K562 (cell line): ENCODE measurements around the gene JAKMIP1. TPM values are rescaled to one million over a fixed set of nuclear protein-coding genes. Genes with fewer than 3 reads are reported as not detected.

Experiments
- ATAC-seq: fragments of 200-7000 bp; cut with Tn5 transposase; 3 replicates; pipeline ENCODE4 v1.9.1; 2020; ENCODE audit warnings: moderate library complexity
- BruUV-seq: library from RNA; stranded (reverse); fragments of 400-500 nt; replicated peaks from 2 replicates; lab custom pipeline; 2021; lab: Mats Ljungman, UMichigan
- CTCF ChIA-PET: fragments of 300-600 bp; formaldehyde crosslinking; extraction: SDS; loops from one replicate; lab custom pipeline; 2021; ENCODE audit warnings: low intra/inter-chr PET ratio; lab: Yijun Ruan, JAX
- POLR2A ChIA-PET: fragments of 300-600, 350-650 bp; sonication (Branson Sonifier 250); formaldehyde crosslinking; extraction: SDS; loops from one replicate; lab custom pipeline; 2021; ENCODE audit warnings: antibody characterized with exemption, inconsistent platforms; lab: Yijun Ruan, JAX
- DNase-seq, 4 experiments: peaks; one replicate each; pipeline versions ENCODE4 v3.0.0 to v3.0.0-alpha.2; 2011 to 2018; ENCODE audit warnings: low spot score in 3 of 4, mixed read lengths in 3 of 4; ENCODE audit errors: extremely low read depth in 1 of 4
- FAIRE-seq: peaks from 2 replicates; lab custom pipeline; 2011; peaks lifted over from hg19 to GRCh38; lab: Jason Lieb, UNC
- H2AFZ ChIP-seq: 2 replicates; pipeline ENCODE4 v1.6.0; 2011; ENCODE audit warnings: low read depth, low read length, control low read depth, inconsistent platforms
- H3K27ac ChIP-seq: fragments of 200-600 bp; 3 replicates; pipeline ENCODE4 v1.8.0; 2011; ENCODE audit warnings: low read depth, mild to moderate bottlenecking, control low read depth, inconsistent platforms, low read length, moderate library complexity, mixed read lengths; ENCODE audit errors: extremely low read depth
- H3K27me3 ChIP-seq, 2 experiments: fragments of 300-600 bp in 1 of 2; 2 replicates in 1 of 2; 3 replicates in 1 of 2; pipeline versions ENCODE4 v1.6.0 to v1.8.0; 2011; ENCODE audit warnings: inconsistent platforms in 2 of 2, low read length in 2 of 2, mild to moderate bottlenecking in 1 of 2, mixed read lengths in 1 of 2, moderate library complexity in 1 of 2; ENCODE audit not compliant: control insufficient read depth in 2 of 2, insufficient read depth in 2 of 2
- H3K36me3 ChIP-seq: fragments of 300-600 bp; 3 replicates; pipeline ENCODE4 v1.8.0; 2011; ENCODE audit warnings: mild to moderate bottlenecking, low read length, inconsistent platforms; ENCODE audit not compliant: control insufficient read depth, insufficient read depth
- H3K4me1 ChIP-seq, 2 experiments: fragments of 200-600 bp in 1 of 2; replicated peaks in 1 of 2; 2 replicates in 1 of 2; 3 replicates in 1 of 2; pipeline versions ENCODE4 v1.5.1 to v1.8.0; 2011; ENCODE audit warnings: inconsistent platforms in 2 of 2, low read length in 2 of 2, mild to moderate bottlenecking in 1 of 2, mixed read lengths in 1 of 2, moderate library complexity in 1 of 2; ENCODE audit not compliant: control insufficient read depth in 2 of 2, insufficient read depth in 2 of 2
- H3K4me2 ChIP-seq: 2 replicates; pipeline ENCODE4 v1.6.1; 2011; ENCODE audit warnings: low read length, control low read depth, inconsistent platforms, mixed read lengths; ENCODE audit not compliant: insufficient read depth
- H3K4me3 ChIP-seq: fragments of 200-600 bp; sonication (generic), shearing (Covaris generic); 2 replicates; pipeline ENCODE4 v1.5.1; 2016; ENCODE audit warnings: control low read depth, inconsistent platforms
- H3K79me2 ChIP-seq: fragments of 200-600 bp; 3 replicates; pipeline ENCODE4 v1.8.0; 2011; ENCODE audit warnings: low read length, inconsistent platforms; ENCODE audit not compliant: control insufficient read depth, insufficient read depth
- H3K9ac ChIP-seq, 2 experiments: 2 replicates each; pipeline versions ENCODE4 v1.6.0 to v1.6.1; 2011; ENCODE audit warnings: low read depth in 2 of 2, low read length in 2 of 2, control low read depth in 1 of 2, inconsistent platforms in 1 of 2, mild to moderate bottlenecking in 1 of 2, mixed read lengths in 1 of 2; ENCODE audit not compliant: insufficient read depth in 1 of 2
- H3K9me1 ChIP-seq: one replicate; pipeline ENCODE4 v1.6.0; 2011; ENCODE audit warnings: inconsistent platforms, mild to moderate bottlenecking, low read length, moderate library complexity; ENCODE audit not compliant: control insufficient read depth, insufficient read depth
- H3K9me3 ChIP-seq: replicated peaks from 2 replicates; pipeline ENCODE4 v1.5.1; 2011; ENCODE audit warnings: low read depth, low read length, inconsistent platforms; ENCODE audit not compliant: control insufficient read depth, insufficient read depth
- H4K20me1 ChIP-seq: replicated peaks from 2 replicates; pipeline ENCODE4 v1.6.1; 2011; ENCODE audit warnings: low read length, inconsistent platforms, mixed read lengths; ENCODE audit not compliant: control insufficient read depth, insufficient read depth
- FOXP1 ChIP-seq: sonication (generic); formaldehyde crosslinking; IDR thresholded peaks from 2 replicates; pipeline ENCODE4 v1.8.0; 2022; ENCODE audit warnings: mild to moderate bottlenecking, missing genetic modification reagents
- SMARCB1 ChIP-seq: IDR thresholded peaks from 2 replicates; pipeline ENCODE4 v1.6.1; 2011; ENCODE audit warnings: improper control_type of control experiment, low read depth; ENCODE audit not compliant: insufficient read length
- ZEB2 ChIP-seq: fragments of 450-650 bp; IDR thresholded peaks from 2 replicates; pipeline ENCODE4 v1.6.1; 2016
- WGBS: fragments of 100-300 bp; shearing (Covaris generic); methylation state at CpG from one replicate; pipeline ENCODE4 v1.1.6; 2016; ENCODE audit warnings: low coverage, mixed read lengths; ENCODE audit not compliant: insufficient coverage; ENCODE audit errors: missing lambda C conversion rate; 5-methylcytosine and 5-hydroxymethylcytosine counted together
- in situ Hi-C: fragments of 300-500 bp; cut with MboI; formaldehyde crosslinking; loops from 4 replicates; pipeline ENCODE4 v1.15.0; 2018; ENCODE audit warnings: inconsistent platforms, mixed read lengths
- intact Hi-C: fragments of 100-400 bp; cut with micrococcal nuclease; formaldehyde crosslinking; loops from 2 replicates; pipeline ENCODE4 v1.14.2; 2022
- polyA plus RNA-seq, 8 experiments: library from polyadenylated mRNA; depleted of rRNA in 4 of 8; stranded (reverse) in 5 of 8; unstranded in 3 of 8; fragments of >200 nt; fragmentation: Nextera tagmentation in 2 of 8; fragmentation: Illumina TruSeq in 1 of 8; extraction: Ambion mirVana in 2 of 8; extraction: Trizol in 1 of 8; gene quantifications; 2 replicates each; pipeline versions ENCODE4 v1.2.1 to v1.2.3, GENCODE V29; 2011 to 2014; ENCODE audit warnings: inconsistent platforms in 1 of 8, missing spikeins in 1 of 8
- total RNA-seq, 7 experiments: library from RNA; depleted of rRNA in 6 of 7; stranded (reverse); fragments of >200 nt in 6 of 7; fragmentation: Illumina TruSeq in 2 of 7; extraction: Trizol in 2 of 7; gene quantifications; 2 replicates each; pipeline versions ENCODE4 v1.2.1 to v1.2.3, GENCODE V29; 2011 to 2021; ENCODE audit warnings: low replicate concordance in 1 of 7
- TF ChIP-seq, protein P1 (sequence below): fragments of 450-650 bp; IDR thresholded peaks from 2 replicates; pipeline ENCODE4 v1.6.1; 2018; ENCODE audit warnings: mild to moderate bottlenecking, low read depth; ENCODE audit not compliant: partially characterized antibody
- TF ChIP-seq, protein P2 (sequence below): sonication (generic); formaldehyde crosslinking; IDR thresholded peaks from 2 replicates; pipeline ENCODE4 v1.8.0; 2022; ENCODE audit warnings: missing genetic modification reagents, mild to moderate bottlenecking, borderline replicate concordance

The JAKMIP1 gene
- total and polyA plus RNA-seq, 9 of the 15 experiments (the other 6 are each of a cell fraction or from before 2014, with no cell fraction given), result not detected

GRCh38 chr4:6063684-6064083 lies 136.7 kb downstream of the JAKMIP1 start (continued):
- TF ChIP-seq, protein P1, sequence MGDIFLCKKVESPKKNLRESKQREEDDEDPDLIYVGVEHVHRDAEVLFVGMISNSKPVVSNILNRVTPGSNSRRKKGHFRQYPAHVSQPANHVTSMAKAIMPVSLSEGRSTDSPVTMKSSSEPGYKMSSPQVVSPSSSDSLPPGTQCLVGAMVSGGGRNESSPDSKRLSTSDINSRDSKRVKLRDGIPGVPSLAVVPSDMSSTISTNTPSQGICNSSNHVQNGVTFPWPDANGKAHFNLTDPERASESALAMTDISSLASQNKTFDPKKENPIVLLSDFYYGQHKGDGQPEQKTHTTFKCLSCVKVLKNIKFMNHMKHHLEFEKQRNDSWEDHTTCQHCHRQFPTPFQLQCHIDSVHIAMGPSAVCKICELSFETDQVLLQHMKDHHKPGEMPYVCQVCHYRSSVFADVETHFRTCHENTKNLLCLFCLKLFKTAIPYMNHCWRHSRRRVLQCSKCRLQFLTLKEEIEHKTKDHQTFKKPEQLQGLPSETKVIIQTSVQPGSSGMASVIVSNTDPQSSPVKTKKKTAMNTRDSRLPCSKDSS, result no peak
- TF ChIP-seq ZEB2, result no peak
- no peak for TF ChIP-seq FOXP1

DNA sequence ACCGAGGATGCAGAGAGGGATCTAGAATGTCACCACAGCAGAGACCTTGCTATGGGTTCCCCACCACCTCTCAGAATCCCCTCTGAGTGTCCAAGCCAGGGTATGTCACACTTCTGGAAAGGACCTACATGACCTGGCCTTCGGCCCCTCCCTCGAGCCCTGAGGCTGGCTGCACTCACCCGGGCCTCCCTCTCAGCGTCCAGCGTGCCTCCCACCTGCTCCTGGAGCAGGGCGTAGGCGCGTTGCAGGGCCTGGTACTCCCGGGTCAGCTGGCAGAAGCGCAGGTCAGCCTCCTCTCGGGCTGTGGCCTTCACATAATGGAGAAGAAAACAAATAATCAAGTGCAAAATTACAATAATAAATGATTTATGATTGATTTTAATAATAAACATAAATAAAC lies 138.2 kb downstream of the JAKMIP1 start:
- H3K9me1 ChIP-seq, result no peaks in the 10 kb centered on the region
- no peaks in the 10 kb centered on the region; the same call in 1 of the 2 replicates for H3K9me3 ChIP-seq
- in situ Hi-C loops, result no loop called here
- CTCF ChIA-PET, result no interaction called here
- no peak overlapping the region for H2AFZ ChIP-seq
- H3K27me3 ChIP-seq, result peaks cover 0 to 3% of the 10 kb centered on the region in 2 experiments; a peak in 1 of 5 replicates
- H3K4me2 ChIP-seq, result no peak overlapping the region
- H3K27ac ChIP-seq, result no peak overlapping the region
- no peaks in the 10 kb centered on the region for H4K20me1 ChIP-seq
- no peaks in the 10 kb centered on the region for H3K79me2 ChIP-seq
- ATAC-seq (no peak), FAIRE-seq (no peak)
- BruUV-seq, result no TSS peak
- H3K9ac ChIP-seq, result no peak overlapping the region
- intact Hi-C loops, result no loop called here
- no peaks in the 10 kb centered on the region for H3K36me3 ChIP-seq
- no peaks in the 10 kb centered on the region for H3K4me1 ChIP-seq
- TF ChIP-seq, protein P2, sequence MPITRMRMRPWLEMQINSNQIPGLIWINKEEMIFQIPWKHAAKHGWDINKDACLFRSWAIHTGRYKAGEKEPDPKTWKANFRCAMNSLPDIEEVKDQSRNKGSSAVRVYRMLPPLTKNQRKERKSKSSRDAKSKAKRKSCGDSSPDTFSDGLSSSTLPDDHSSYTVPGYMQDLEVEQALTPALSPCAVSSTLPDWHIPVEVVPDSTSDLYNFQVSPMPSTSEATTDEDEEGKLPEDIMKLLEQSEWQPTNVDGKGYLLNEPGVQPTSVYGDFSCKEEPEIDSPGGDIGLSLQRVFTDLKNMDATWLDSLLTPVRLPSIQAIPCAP (CRISPR knock-in tag), result no peak
- no peak for TF ChIP-seq SMARCB1
- TF ChIP-seq, all 486 proteins: peak for 0
- 1% methylated on average over 12 of the region's 12 CpGs for WGBS
- H3K4me3 ChIP-seq, result no peak overlapping the region
- no peak for DNase-seq
- POLR2A ChIA-PET, result interaction anchor here (0.6 kb wide), 1 partner anchor 56 kb away, joined by 4 read pairs; no protein-coding TSS in a partner anchor
